ENCODE data around the gene BCAS3. TPM values are rescaled to one million over a fixed set of nuclear protein-coding genes. Genes with fewer than 3 reads are reported as not detected.

The BCAS3 gene
- polyA plus RNA-seq, 4 donors: 26.2 to 27.7 (median 26.8) TPM

DNA sequence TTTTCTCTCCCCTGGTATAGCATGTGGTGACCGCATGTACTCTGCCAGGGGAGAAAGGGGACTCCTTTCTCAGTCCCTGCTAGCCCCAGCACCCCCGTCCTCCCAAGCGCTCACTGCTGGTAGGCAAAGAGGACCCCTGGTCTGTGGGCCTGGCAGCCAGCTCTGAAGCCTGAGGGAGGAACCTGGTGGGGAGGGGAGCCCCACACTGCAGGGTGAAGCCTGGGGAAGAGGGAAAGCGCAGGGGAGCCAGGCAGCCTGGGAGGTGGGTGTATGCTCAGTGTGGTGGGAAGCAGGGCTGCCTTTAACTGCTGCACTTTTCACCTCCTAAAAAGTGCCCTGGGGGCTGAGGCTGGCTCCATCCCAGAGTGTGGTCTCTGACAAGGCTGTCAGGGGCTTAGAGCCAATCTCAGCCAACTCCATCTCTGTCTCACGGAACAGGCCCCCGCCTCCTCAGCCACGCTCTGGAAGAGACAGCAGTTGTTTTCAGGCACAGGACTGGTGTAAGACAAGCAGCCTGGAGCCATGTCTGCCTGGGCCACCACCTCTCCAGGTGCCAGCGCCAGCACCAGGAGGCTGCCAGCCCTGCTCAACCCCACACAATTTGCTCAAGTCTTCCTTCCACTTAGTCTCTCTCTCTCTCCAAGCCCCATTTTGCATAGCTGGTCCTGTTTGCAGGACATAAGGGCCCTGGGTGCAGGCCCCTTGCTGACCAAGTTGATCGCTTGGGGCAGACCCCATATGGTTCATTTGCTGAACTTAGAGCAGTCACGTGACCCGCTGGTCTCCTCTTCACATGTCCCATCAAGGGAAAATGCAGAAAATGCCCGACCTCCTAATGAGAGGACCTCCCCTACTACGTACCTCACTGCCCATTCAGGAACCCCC lies 707.3 kb downstream of the BCAS3 start:
- DNase-seq (ENCODE audit: low read depth in 4 of 4, low spot score in 3 of 4): no peak

DNA sequence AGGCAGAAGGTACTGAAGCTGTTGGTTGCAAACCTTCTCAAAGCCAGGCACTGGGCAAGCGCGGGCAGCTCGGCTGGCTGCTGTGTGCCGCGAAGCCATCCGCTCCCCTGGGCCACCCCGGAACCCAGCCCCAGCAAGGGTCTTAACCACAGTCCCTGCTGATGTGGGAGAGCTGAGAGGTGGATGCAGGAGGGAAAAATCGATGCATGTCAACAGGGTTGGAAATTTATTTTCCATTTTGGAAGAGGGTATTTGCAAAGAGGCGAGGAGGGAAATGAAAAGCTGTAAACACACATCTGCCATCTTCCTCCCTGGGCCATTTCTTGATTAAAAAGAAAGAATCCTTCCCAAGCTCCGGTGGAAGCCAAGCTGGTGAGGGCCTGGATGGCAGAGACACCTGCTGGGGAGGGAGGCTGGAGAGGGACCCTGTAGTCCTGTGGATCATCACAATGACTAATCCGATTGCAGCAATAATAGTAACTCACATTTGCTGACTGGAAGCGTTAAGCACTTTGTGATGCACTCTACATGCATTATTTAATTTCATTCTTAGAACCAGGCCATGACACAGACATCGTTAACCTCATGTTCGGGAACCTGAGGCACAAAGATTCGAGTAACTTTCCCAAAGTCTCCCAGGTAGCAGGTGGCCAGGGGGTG lies 708.1 kb downstream of the BCAS3 start:
- no peak for DNase-seq (ENCODE audit: low read depth in 4 of 4, low spot score in 3 of 4)

DNA sequence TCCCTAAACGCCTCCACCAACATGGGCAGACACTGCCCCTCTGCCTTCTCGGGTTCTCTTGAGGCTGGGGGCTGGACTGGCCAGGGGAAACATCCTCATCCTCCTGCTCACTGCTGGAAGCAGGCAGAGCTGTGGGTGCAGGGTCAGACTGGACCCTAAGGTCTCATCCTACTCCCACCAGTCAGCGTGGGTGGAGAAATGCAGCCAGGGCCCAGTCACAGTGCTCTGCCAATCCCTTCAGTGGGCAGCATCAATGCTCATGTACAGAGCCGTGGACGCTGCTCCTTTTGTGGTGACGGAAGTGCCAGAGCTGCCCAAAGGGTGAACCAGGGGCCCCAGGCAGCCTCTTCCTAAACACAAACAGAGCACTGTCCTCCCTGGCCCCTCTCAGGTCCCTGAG lies 708.6 kb downstream of the BCAS3 start:
- no peak for DNase-seq (ENCODE audit: low read depth in 4 of 4, low spot score in 3 of 4)

DNA sequence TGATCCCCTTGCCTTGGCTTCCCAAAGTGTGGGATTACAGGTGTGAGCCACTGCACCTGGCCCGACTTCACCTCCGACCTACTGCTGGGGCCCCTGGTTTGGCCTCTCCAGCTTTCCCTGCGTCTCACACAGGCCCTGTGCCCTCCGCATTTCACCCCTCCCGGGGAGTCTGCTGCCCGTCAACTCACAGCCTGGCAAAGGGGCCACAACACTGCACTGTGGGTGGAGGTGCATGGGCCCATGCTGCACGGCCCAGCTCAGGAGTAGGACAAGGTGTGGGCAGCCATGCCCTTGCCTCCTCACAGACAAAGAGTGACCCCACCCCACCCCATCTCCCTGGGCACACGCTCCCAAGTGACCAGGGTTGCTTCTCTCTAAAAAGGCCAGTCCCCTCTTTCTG lies 709.4 kb downstream of the BCAS3 start:
- DNase-seq (ENCODE audit: low read depth in 4 of 4, low spot score in 3 of 4): no peak

DNA sequence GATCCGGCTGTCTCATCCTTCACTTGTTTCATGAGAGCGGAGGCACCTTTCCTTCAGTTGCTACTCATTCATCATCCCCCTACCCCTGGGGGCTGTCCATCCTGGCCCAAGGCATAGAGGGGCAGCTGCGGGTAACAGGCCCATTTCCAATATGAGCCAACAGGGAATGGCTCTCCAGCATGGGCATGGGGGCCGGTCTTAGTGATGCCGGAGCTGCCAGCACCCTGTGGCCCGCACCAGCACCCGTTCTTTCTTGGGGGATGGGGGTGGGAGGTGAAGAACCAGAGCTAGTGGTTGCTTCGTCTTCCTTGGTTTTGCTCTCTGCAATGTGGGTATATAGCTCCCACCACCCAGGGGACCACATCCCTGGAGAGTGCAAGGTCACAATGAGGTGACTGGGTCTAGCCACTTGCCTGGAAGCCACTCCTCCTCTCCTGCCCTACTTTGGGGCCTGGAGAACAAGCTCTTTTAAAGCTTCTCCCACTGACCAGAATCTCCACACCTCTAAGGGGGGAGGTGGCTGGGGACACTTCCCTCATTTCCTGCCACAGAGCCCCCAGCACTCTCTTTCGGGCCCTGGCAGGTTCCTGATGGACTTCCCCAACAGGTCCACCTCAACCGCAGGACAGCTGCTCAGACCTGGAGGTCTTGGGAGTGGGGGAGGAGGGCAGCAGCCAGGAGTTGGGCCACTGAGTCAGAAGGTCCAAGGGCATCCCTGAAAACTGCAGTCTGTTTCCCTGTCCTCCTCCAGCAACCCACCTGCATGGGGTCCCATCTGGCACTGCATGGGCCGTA lies 710.1 kb downstream of the BCAS3 start:
- no peak for DNase-seq (ENCODE audit: low read depth in 4 of 4, low spot score in 3 of 4)

DNA sequence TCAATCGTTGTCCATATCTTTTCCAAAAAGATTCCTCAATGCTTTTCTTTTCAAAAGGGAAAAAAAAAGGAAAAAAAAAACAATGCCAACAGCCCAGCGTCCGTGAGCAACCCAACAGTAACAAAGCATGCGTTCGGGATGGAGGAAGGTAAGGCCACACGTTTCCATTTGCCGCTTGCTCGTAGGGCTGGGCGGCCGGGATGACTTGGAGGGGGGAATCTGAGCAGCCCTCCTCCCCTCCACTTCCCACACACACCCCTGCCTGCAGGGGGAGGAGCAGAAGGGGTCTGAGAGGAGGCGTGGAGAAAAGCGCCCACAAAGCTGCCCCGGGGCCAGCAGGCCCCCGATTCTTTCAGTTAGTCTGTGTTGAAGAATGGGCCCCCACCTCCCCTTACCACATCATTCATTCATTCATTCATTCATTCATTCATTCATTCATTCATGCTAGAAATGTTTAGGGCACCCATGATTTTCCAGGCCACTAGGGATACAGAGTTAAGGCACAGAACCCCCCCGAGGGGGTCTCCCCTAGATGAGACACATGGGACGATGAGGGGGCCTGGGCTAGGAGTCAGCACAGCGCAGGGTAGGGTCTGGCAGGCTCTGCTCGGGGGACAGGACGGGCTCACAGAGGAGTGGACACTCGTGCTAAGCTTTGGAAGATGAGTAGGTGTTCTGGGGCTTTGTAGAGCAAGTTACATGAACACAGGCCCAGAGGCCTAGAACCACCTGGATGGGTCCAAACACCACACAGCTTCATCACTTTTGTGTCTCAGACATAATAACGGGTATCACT lies 711.1 kb downstream of the BCAS3 start:
- no peak for DNase-seq (ENCODE audit: low read depth in 4 of 4, low spot score in 3 of 4)

DNA sequence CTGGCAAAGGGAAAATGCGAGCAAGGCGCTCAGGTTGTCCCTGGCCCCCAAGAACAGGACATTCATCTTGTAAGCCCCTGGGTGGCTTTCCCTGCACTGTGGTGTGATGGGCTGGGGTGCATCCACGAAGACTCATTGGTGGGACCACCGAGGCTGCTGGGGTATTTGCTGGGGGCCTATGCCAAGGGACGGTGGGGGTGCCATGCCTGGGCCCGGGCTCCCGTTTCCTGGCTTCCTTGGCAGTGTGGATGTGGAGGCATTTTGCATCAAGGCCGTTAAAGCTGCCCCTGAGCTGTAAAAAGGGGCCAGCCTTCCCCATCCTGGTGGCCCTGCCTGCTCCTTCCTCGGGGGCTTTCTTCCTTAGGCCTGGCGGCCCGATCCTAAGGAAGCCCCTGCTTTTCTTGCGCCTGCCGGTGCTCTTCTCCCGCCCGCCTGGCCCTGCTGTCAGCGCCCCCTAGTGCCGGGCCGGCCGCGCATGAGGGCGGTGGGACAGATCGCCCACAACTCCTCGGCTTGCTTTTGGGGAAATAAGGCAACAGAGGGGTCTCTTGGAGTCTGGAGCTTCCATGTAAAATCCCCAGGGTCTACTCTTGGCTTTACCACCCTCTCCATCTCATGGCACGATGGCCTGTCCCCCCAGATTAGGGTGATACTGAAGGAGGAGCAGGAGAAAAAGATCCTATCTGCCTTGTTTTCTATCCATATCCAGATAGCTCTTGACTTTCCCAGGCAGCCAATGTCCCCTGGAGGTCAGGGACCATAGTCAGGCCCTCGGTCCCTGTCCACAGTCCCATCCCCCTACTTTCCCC lies 712.2 kb downstream of the BCAS3 start:
- DNase-seq (ENCODE audit: low read depth in 4 of 4, low spot score in 3 of 4): no peak

DNA sequence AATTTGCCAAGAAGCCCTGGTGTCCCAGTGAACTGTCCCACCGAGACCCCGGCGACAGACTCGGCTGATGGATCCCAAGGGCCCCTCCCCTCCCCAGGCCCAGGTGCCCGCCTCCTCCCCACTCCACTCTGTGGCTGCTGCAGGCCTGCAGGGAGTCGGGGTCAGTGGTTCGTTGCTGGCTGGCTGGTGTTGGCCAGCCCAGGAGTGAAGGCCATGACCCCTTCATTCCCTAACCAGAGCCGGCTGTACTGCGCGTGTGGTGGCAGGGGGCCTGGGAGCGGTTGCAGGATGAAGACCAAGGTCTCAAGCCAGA lies 712.8 kb downstream of the BCAS3 start:
- DNase-seq (ENCODE audit: low read depth in 4 of 4, low spot score in 3 of 4): no peak

DNA sequence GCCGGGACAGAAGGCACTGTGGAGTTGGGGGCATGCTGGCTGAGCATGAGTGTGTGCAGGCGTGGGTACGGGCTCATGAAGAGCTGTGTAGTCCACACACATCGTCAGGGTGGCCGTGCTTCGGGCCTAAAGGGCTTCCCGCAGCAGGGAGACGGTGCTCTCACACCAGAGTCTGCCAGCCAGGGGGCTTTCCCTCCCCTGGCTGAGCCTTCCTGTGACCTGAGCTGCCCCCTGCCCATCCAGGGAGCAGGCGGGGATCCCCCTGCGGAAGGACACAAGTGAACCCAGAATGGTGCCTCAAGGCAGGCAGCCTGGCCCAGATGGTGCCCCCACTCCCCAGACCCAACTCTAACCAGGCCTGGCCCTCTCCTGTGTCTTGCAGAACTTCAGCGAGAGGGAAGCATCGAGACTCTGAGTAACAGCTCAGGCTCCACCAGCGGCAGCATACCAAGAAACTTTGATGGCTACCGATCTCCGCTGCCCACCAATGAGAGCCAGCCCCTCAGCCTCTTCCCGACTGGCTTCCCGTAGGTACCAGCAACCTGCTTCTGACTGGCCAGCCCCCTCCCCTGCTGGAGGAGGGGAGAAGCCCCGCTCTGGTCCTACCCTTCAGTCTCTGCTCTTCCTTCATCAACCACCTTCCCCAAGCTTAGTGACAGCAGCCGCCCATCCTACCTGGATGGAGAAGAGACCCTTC lies 714.1 kb downstream of the BCAS3 start:
- no peak for DNase-seq (ENCODE audit: low read depth in 4 of 4, low spot score in 3 of 4)

DNA sequence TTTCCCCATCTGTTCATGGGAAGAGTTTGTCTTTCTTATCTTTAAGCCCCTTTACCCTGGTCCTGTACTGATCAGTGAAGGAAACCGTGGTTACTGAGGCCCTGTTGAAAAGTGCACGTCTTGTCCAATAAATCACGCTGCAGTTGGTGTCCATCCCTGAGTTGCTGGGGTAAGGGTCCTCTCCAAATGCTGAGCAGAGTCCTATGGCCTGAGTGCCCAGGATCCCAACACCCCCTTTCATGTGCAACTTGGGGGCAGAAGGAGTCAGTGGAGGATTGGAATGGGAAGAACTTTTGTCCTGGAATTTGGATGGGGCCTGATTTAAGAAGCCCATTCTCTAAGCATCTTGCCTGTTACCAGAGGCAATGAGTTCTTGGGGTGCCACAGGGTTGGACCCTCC lies 715.0 kb downstream of the BCAS3 start:
- DNase-seq (ENCODE audit: low read depth in 4 of 4, low spot score in 3 of 4): no peak

DNA sequence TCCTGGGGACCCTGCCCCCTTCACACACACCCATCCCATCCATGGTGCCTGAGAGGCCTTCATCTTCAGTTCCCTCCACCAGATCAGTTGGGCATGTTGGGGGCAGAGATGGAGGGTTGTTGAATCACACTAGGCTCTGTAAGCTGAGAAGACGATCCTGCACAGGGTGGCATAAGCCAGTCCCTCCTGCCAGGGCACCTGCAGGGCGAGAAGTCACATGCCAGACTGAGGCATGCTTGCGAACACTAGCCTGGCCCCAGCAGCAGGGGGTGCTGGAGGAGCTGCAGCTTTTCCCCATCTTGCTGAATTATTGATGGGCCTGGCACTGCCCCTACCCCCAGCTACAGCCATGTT lies 715.9 kb downstream of the BCAS3 start:
- no peak for DNase-seq (ENCODE audit: low read depth in 4 of 4, low spot score in 3 of 4)

DNA sequence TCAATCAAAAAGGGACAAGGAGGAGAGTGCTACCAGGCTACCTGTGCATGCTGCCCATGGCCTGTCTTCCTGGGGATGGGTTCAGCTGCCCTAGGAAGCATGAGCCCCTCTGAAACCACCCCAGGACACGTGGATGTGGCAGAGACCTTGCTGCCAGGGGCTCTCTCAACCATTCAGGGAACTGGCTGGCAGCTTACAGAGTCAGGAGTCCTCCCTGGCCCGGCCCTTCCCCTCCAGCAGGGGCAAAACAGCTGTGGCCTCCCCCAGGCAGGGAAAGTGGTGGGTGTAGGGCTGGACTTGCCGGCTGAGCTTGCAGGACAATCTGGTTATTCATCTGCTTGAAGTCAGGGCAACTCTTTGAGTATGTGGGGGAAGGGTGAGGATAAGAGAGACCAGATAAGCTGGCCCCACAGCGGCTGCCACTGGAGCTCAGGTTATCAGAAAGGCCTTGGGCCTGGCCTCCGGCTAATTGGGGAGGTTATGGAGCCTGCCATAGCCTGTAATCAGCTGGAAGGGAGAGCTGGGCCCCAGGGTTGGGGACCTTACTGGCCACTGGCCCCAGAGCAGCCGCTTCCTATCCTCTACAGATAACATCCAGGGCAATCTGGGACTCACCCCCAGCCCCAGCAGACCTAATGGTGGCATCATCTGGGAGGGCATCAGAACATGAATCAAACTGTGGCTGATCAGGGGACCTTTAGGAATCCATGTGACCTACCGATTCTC lies 716.4 kb downstream of the BCAS3 start:
- no peak for DNase-seq (ENCODE audit: low read depth in 4 of 4, low spot score in 3 of 4)

DNA sequence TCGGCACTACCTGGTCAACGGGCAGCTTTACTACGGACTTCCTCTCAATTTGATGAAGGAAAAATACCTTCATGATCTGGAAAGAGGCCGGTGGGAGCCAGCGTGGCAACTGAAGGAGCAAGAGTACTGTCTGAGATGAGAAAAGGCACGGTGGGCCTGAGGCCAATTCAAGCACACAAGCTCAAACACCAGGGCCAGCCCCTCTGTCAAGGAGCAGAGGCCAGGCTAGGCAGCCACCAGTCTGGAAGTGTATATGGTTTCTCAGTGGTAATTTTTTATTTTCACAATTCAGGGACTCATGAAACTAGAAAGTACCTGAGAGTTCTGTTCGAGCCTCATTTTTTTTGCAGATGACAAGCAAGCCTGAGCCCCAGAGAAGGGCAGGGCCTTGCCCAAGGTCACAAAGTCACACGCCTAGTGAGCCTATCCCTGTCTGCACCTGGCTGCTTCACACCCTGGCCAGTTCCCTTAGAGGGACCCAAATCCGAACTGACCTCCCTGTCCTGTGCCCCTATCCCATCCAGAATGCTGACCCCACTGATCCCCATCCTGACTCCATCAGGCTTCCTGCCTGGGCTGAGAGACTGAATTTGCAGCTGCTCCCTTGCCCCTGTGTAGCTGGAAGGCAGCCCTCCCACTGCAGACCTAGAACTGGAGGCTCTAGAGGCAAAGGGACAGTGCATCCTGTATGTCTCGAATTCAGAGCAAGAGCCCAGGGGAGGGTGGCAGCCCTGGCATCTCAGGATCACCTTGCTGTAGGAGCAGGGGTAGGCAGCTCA lies 717.2 kb downstream of the BCAS3 start:
- no peak for DNase-seq (ENCODE audit: low read depth in 4 of 4, low spot score in 3 of 4)

DNA sequence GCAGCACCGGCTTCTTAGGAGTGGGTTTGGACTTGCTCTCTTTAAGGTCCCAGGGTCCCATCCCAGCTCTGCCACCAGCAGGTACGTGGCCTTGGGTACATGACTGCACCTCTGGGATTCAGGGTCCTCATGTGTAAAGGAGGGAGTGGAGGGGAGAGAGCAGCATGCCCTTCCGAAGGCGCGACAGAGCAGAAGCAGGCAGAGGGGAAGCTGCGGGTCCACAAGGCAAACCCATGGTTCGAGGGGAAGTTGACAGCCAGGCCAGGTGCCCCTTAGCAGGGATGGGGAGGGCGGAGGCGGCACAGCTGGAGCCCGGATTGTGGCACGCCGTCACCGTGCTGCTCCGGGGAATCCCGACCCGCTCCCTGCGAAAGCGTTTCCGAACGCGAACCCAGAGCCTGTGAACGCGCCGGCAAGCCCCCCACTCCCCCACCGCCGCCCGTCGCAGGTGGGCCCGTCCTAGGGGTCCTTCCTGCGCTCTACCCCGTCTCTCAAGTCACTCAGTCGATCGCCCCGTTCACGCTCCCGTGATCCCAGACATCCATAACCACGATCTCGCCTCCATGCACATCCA lies 717.8 kb downstream of the BCAS3 start:
- DNase-seq (ENCODE audit: low read depth in 4 of 4, low spot score in 3 of 4): no peak

DNA sequence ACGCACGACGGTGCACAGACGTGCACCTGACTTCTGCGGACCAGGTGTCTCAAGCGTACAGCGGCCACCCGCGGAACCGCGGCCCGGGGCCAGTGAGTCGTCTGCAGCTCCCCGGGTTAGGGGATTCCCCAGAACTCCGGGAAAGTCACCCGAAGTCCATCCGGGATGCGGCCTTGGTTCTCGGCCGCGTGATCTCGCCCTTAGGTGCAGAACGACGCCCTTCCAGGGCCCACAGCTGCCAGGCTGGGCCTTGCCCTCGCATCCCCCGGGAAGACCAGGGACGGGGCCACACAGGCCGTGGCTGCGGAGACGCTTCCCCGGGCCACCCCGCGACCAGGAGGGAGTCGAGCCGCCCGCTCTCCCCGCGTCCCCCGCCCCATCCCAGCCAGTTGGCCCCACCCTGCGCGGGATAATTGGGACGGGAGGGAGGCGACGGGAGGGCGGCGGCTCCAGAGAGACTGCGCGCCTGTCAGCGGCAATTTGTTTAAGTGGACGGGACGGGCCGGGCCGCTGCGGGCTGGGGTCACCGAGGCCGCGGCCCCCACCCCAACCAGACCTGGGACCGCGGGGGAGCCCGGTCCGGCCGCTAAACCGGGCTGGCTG lies 718.4 kb downstream of the BCAS3 start:
- no peak for DNase-seq (ENCODE audit: low read depth in 4 of 4, low spot score in 3 of 4)

DNA sequence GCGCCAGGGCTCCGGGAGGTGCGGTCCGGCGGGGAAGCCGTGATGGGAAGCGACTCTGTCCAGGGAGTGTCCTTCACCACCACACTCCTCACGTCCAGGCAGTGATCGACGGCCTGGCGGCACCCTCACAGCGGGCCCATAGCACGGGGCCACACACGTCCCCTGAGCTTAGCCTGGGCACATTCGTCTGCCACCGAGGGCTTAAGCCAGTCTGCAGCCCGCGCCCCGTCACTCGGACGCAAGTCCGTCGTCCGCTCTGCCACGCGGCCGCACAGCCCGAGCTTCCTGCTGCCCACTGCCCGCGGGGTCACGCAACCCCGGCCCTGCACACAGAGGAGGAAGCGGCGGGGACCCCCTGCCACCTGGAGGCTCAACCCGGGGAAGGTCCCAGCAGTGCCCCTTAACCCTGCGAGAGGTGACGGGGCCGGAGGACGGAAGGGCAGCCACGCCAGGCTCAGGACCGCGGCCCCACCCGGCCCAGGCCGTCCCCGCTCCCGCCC lies 719.0 kb downstream of the BCAS3 start:
- no peak for DNase-seq (ENCODE audit: low read depth in 4 of 4, low spot score in 3 of 4)

Measured in right renal pelvis (tissue), 4 donors.